CD4-positive, alpha-beta memory T cell (primary cell): ENCODE measurements around the gene INF2. TPM values are rescaled to one million over a fixed set of nuclear protein-coding genes. Genes with fewer than 3 reads are reported as not detected.

Experiments
- CTCF ChIA-PET: fragments of 350-600 bp; sonication (Branson Sonifier 250); formaldehyde crosslinking; loops from one replicate; lab custom pipeline; 2021; ENCODE audit warnings: inconsistent platforms; ENCODE audit not compliant: partially characterized antibody; lab: Charles Lee
- POLR2A ChIA-PET: fragments of 350-600 bp; sonication (Branson Sonifier 250); formaldehyde crosslinking; loops from one replicate; lab custom pipeline; 2021; ENCODE audit not compliant: partially characterized antibody; lab: Charles Lee
- DNase-seq, 5 donors: peaks; one replicate each; pipeline versions ENCODE4 v3.0.0 to v3.0.0-alpha.2; 2020 to 2022; ENCODE audit warnings: mixed read lengths in 1 of 5
- H3K27ac ChIP-seq: one replicate; pipeline ENCODE4 v1.7.0; 2013; ENCODE audit warnings: low read depth, low read length
- H3K27me3 ChIP-seq: 2 replicates; pipeline ENCODE4 v1.7.0; 2013; ENCODE audit warnings: mild to moderate bottlenecking, low read length, moderate library complexity; ENCODE audit not compliant: insufficient read depth
- H3K36me3 ChIP-seq: 2 replicates; pipeline ENCODE4 v1.7.0; 2013; ENCODE audit warnings: mild to moderate bottlenecking, low read length, moderate library complexity; ENCODE audit not compliant: insufficient read depth
- H3K4me1 ChIP-seq: 2 replicates; pipeline ENCODE4 v1.7.0; 2013; ENCODE audit warnings: mild to moderate bottlenecking, low read length, moderate library complexity; ENCODE audit not compliant: insufficient read depth
- H3K4me3 ChIP-seq, 2 donors: one replicate each; pipeline ENCODE4 v1.7.0; 2013; ENCODE audit warnings: low read length in 2 of 2, mild to moderate bottlenecking in 1 of 2
- H3K9me3 ChIP-seq, 2 donors: one replicate each; pipeline ENCODE4 v1.7.0; 2013; ENCODE audit warnings: low read length in 2 of 2, control low read depth in 1 of 2; ENCODE audit not compliant: control insufficient read depth in 1 of 2
- H3K27ac Mint-ChIP-seq, 7 donors: one replicate each; pipeline ENCODE4 v1.8.0; 2020 to 2021; ENCODE audit warnings: mixed read lengths in 7 of 7, mild to moderate bottlenecking in 6 of 7, inconsistent platforms in 3 of 7, moderate library complexity in 3 of 7
- H3K27me3 Mint-ChIP-seq, 2 donors: one replicate each; pipeline ENCODE4 v1.8.0; 2020 to 2021; ENCODE audit warnings: mixed read lengths in 2 of 2
- H3K36me3 Mint-ChIP-seq, 2 donors: one replicate each; pipeline ENCODE4 v1.8.0; 2020 to 2021; ENCODE audit warnings: mixed read lengths in 2 of 2, inconsistent platforms in 1 of 2, mild to moderate bottlenecking in 1 of 2
- H3K4me1 Mint-ChIP-seq, 4 donors: one replicate each; pipeline ENCODE4 v1.8.0; 2020 to 2021; ENCODE audit warnings: mixed read lengths in 4 of 4, mild to moderate bottlenecking in 1 of 4
- H3K4me3 Mint-ChIP-seq, 8 donors: one replicate each; pipeline ENCODE4 v1.8.0; 2020 to 2021; ENCODE audit warnings: mixed read lengths in 8 of 8, mild to moderate bottlenecking in 7 of 8, moderate library complexity in 6 of 8, inconsistent platforms in 3 of 8
- H3K9me3 Mint-ChIP-seq, 8 donors: one replicate each; pipeline ENCODE4 v1.8.0; 2020 to 2021; ENCODE audit warnings: mixed read lengths in 8 of 8, mild to moderate bottlenecking in 5 of 8, inconsistent platforms in 3 of 8, moderate library complexity in 1 of 8
- intact Hi-C: fragments of 100-400 bp; cut with micrococcal nuclease; formaldehyde crosslinking; loops from one replicate; pipeline ENCODE4 v1.15.1; 2023
- polyA plus RNA-seq, 2 donors: library from polyadenylated mRNA; unstranded; fragments of 300-500 nt; fragmentation: Illumina TruSeq; gene quantifications; one replicate each; pipeline ENCODE4 v1.2.3, GENCODE V29; 2021
- total RNA-seq, 2 experiments: library from RNA; stranded (reverse); gene quantifications; one replicate each; pipeline ENCODE4 v1.2.3, GENCODE V29; 2021

Gene INF2
- total and polyA plus RNA-seq, 4 experiments from 2014 or later, result 4.0 to 96.8 (median 52.4) TPM

- ChIA-PET CTCF (interaction anchor here (0.9 to 3.5 kb wide), 8 partner anchors 11 to 87 kb away, joined by 3 to 17 read pairs (median 9); partner anchors contain the start of gene ADSS1), POLR2A (interaction anchor here (0.6 to 2.8 kb wide), 20 partner anchors 8 to 562 kb away, joined by 3 to 27 read pairs (median 4); partner anchors contain the start of genes ADSS1, AKT1, BRF1 and CDCA4)
- peaks cover 0 to 36% of the 10 kb centered on the region in 2 donors for H3K36me3 Mint-ChIP-seq
- Histone ChIP-seq H3K4me1 (peaks cover 25% of the 10 kb centered on the region), H3K9me3 (no peaks in the 10 kb centered on the region), H3K27ac (peak overlapping the region; percentile 79), H3K4me3 (peak overlapping the region; percentile 53 to 93), H3K27me3 (no peaks in the 10 kb centered on the region), H3K36me3 (peaks cover 17% of the 10 kb centered on the region)
- peaks cover 0 to 3% (median 0%) of the 10 kb centered on the region in 8 donors for H3K9me3 Mint-ChIP-seq
- peak overlapping the region; percentile 88 to 95 (median 94) for H3K27ac Mint-ChIP-seq
- no peaks in the 10 kb centered on the region for H3K27me3 Mint-ChIP-seq
- peaks cover 16 to 41% (median 29%) of the 10 kb centered on the region in 4 donors for H3K4me1 Mint-ChIP-seq
- intact Hi-C loops, result loop anchor here (1.0 to 5.0 kb wide), 5 partner anchors 28 to 270 kb away; partner anchors contain the start of genes ADSS1, AKT1, CDCA4 and INF2
- peak overlapping the region; percentile 82 to 96 (median 91) for H3K4me3 Mint-ChIP-seq
- no peak for DNase-seq
Measured at GRCh38 chr14:104752423-104752734, 63.0 kb downstream of the INF2 start.

GRCh38 chr14:104752735-104753527, 63.5 kb downstream of the INF2 start, which contains the start of gene SIVA1:
SIVA1 (plus strand) TSS chr14:104753147; CDS start chr14:104753202, 55 bp downstream.
- Mint-ChIP-seq H3K27ac (peak within 1 kb of the TSS; percentile 91 to 95 (median 94)), H3K9me3 (peaks cover 0 to 3% (median 0%) of the 10 kb centered on the region in 8 donors), H3K4me1 (peaks cover 16 to 41% (median 29%) of the 10 kb centered on the region in 4 donors), H3K4me3 (peak within 1 kb of the TSS; percentile 88 to 96 (median 92)), H3K36me3 (peaks cover 0 to 39% of the 10 kb centered on the region in 2 donors), H3K27me3 (no peaks in the 10 kb centered on the region)
- POLR2A ChIA-PET, result interaction anchor here (0.6 to 2.8 kb wide), 21 partner anchors 9 to 562 kb away, joined by 3 to 27 read pairs (median 3); partner anchors contain the start of genes ADSS1, AKT1, BRF1 and CDCA4
- Histone ChIP-seq H3K27me3 (no peaks in the 10 kb centered on the region), H3K4me1 (peaks cover 25% of the 10 kb centered on the region), H3K36me3 (peaks cover 23% of the 10 kb centered on the region), H3K4me3 (peak within 1 kb of the TSS; percentile 57 to 93), H3K9me3 (no peaks in the 10 kb centered on the region), H3K27ac (peak within 1 kb of the TSS; percentile 79)
- DNase-seq, result peak; percentile 99
- intact Hi-C loops, result loop anchor here (1.0 to 5.0 kb wide), 5 partner anchors 29 to 269 kb away; partner anchors contain the start of genes ADSS1, AKT1, CDCA4 and INF2
- CTCF ChIA-PET, result interaction anchor here (0.9 to 3.5 kb wide), 8 partner anchors 11 to 87 kb away, joined by 3 to 17 read pairs (median 9); partner anchors contain the start of gene ADSS1

GRCh38 chr14:104753528-104754212, 64.3 kb downstream of the INF2 start:
- peaks cover 16 to 41% (median 29%) of the 10 kb centered on the region in 4 donors for H3K4me1 Mint-ChIP-seq
- Histone ChIP-seq H3K4me1 (peaks cover 25% of the 10 kb centered on the region), H3K27ac (peak overlapping the region; percentile 79), H3K36me3 (peaks cover 25% of the 10 kb centered on the region), H3K27me3 (no peaks in the 10 kb centered on the region), H3K4me3 (peak overlapping the region; percentile 57 to 93), H3K9me3 (no peaks in the 10 kb centered on the region)
- ChIA-PET POLR2A (interaction anchor here (0.8 to 2.8 kb wide), 13 partner anchors 9 to 561 kb away, joined by 3 to 27 read pairs (median 6); partner anchors contain the start of genes ADSS1, AKT1, BRF1 and CEP170B), CTCF (interaction anchor here (1.2 to 3.5 kb wide), 7 partner anchors 13 to 88 kb away, joined by 3 to 17 read pairs (median 13); partner anchors contain the start of gene ADSS1)
- peak overlapping the region; percentile 84 to 96 (median 90) for H3K4me3 Mint-ChIP-seq
- DNase-seq, result peak in 4 of 5 donors; percentile 13 to 44 (median 16)
- H3K9me3 Mint-ChIP-seq, result peaks cover 0 to 3% (median 0%) of the 10 kb centered on the region in 8 donors
- intact Hi-C loops, result loop anchor here (5.0 kb wide), 2 partner anchors 66 to 269 kb away; partner anchors contain the start of genes CDCA4 and INF2
- H3K36me3 Mint-ChIP-seq, result peaks cover 0 to 44% of the 10 kb centered on the region in 2 donors
- H3K27me3 Mint-ChIP-seq, result no peaks in the 10 kb centered on the region
- H3K27ac Mint-ChIP-seq, result peak overlapping the region; percentile 73 to 94 (median 91)

GRCh38 chr14:104754213-104754851, 64.9 kb downstream of the INF2 start:
- peaks cover 0 to 3% (median 0%) of the 10 kb centered on the region in 8 donors for H3K9me3 Mint-ChIP-seq
- no peaks in the 10 kb centered on the region for H3K27me3 Mint-ChIP-seq
- peak in 1 of 5 donors; percentile 28 for DNase-seq
- Histone ChIP-seq H3K4me3 (peak overlapping the region; percentile 57 to 93), H3K4me1 (peaks cover 25% of the 10 kb centered on the region), H3K36me3 (peaks cover 31% of the 10 kb centered on the region), H3K27ac (peak overlapping the region; percentile 79), H3K27me3 (no peaks in the 10 kb centered on the region), H3K9me3 (no peaks in the 10 kb centered on the region)
- H3K4me3 Mint-ChIP-seq, result peak overlapping the region; percentile 84 to 96 (median 90)
- H3K27ac Mint-ChIP-seq, result peak overlapping the region; percentile 73 to 94 (median 91)
- peaks cover 16 to 41% (median 29%) of the 10 kb centered on the region in 4 donors for H3K4me1 Mint-ChIP-seq
- ChIA-PET POLR2A (interaction anchor here (0.9 to 2.8 kb wide), 5 partner anchors 14 to 77 kb away, joined by 3 to 27 read pairs (median 13); partner anchors contain the start of genes ADSS1 and ZBTB42), CTCF (interaction anchor here (1.2 to 2.4 kb wide), 2 partner anchors 12 to 72 kb away, joined by 3 to 11 read pairs; no protein-coding TSS in a partner anchor)
- H3K36me3 Mint-ChIP-seq, result peaks cover 0 to 51% of the 10 kb centered on the region in 2 donors
- intact Hi-C loops, result loop anchor here (5.0 kb wide), 2 partner anchors 67 to 268 kb away; partner anchors contain the start of genes CDCA4 and INF2

- Histone ChIP-seq H3K36me3 (peaks cover 37% of the 10 kb centered on the region), H3K4me3 (no peak overlapping the region), H3K9me3 (no peaks in the 10 kb centered on the region), H3K27ac (no peak overlapping the region), H3K27me3 (no peaks in the 10 kb centered on the region), H3K4me1 (peaks cover 25% of the 10 kb centered on the region)
- Mint-ChIP-seq H3K27ac (no peak overlapping the region), H3K36me3 (peaks cover 0 to 62% of the 10 kb centered on the region in 2 donors), H3K4me3 (peak overlapping the region in 3 of 8 donors; percentile 31 to 86 (median 67)), H3K9me3 (peaks cover 0 to 5% (median 0%) of the 10 kb centered on the region in 8 donors), H3K4me1 (peaks cover 16 to 44% (median 29%) of the 10 kb centered on the region in 4 donors), H3K27me3 (no peaks in the 10 kb centered on the region)
- DNase-seq, result no peak
- intact Hi-C loops, result no loop called here
- POLR2A ChIA-PET, result interaction anchor here (1.1 kb wide), 1 partner anchor 46 kb away, joined by 3 read pairs; the partner anchor contains the start of gene ZBTB42
- CTCF ChIA-PET, result interaction anchor here (2.4 kb wide), 1 partner anchor 11 kb away, joined by 11 read pairs; no protein-coding TSS in a partner anchor
Measured at GRCh38 chr14:104755621-104756020, 66.2 kb downstream of the INF2 start.
